CD1c-positive myeloid dendritic cell (primary cell): ENCODE measurements around the gene HSPA8.
A peak's percentile ranks its signal among the peaks of the same experiment; 100 is the strongest.

ENCODE experiments used
- DNase-seq: peaks from one replicate; pipeline ENCODE4 v3.0.0-alpha.2; 2016; ENCODE audit errors: extremely low spot score

Gene HSPA8

DNA sequence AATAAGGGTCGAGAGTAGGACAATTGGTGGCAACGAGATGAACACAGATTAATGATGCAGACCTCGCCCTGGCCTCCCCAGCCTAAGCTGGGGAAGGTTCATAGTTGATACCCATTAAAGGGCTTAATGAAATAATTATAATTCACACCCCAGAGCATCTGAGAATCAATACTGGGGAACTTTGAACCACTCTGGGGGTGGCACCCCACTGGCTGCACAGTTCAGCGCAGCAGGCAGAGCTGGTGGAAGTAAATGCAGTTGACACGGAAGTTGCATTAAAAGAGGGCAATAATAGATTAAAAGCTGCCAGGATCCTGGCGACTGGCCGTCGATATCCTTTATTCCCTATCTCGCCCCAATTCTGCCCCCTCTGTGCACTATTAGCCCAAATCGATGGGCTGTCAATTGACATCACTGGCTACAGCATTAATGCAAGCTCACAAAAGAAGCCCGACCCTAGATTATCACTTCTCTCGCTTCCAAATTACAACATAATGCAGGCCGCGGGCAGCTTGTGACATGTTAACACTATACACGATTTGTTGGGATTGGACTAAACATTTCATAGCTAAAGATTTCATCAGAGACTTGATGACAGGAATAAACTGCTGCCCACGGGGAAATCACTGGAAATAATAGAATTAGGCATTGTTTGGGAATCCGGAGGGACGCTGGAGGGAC, 14.5 kb downstream of the HSPA8 start:
- DNase-seq, result no peak

DNA sequence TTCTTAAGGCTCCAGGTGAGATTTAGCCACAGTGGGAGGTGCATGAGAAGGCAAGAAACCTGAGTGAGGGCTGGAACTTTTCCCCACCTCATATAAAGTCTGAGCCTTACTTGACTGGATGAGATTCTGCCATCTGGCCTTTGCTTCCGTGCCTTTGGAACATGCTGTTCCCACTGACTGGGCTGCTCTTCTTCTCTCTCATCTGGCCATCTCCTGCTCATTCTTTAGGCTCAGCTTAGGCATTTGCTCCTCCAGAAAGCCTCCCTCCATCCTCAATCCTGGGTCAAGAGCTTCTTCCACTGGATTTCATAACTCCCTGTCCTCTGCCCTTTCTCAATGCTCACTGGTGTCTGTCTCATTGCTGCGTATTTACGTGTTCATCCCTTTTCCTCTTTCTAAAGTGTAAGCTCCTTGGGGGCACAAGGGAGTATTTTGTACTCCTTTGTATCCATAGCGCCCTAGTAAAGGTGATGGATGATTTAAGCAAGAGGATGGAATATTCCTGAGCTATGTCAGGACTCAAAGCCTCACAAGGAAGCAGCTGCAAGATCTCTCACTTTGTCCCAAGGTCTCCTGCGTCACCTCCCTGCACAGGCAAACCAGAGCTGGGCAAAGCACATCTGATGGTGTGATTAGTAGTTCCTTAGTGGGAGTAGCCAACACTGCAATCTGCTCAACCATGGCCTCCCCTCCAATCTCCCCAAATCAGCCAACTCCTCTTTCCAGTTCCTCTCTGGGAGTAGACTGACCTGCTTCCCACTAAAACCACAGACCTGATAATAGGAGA, 15.3 kb downstream of the HSPA8 start:
- no peak for DNase-seq

DNA sequence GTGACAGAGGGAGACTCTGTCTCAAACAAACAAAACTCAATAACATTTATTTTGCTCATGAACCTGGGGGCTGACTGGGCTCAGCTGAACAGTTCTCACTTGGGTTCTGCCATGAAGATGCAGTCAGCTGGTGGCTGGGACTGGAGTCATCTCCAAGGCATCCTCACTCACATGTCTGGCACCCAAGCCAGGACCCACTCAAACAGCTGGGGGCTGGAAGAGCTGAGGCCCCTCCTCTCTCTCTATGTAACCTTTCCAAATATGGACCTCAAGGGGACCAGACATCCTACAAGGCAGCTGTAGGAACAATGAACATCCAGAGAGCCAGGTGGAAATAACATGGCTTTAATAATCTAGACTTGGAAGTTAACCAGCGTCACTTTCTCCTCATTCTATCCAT, 16.8 kb downstream of the HSPA8 start:
- no peak for DNase-seq

- DNase-seq, result no peak
Observed at GRCh38 chr11:123041185-123041584, 20.8 kb downstream of the HSPA8 start.

DNA sequence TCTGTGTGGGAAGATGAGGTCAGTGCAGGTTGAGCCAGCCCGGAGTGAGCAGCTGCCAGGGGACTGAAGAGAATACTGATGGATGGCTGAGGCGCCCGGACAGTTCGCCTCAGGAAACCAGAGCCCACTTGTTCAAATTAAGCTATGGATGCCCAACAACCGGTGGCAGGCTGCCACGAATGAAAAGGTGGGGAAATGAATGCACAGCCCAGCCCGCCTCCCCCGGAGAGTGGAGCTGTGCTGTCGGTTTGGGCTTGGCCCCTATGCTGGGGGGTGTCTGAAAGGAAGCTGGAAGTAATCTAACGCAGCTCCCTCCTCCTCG, 21.9 kb downstream of the HSPA8 start:
- no peak for DNase-seq

- no peak for DNase-seq
Observed at GRCh38 chr11:123035831-123036230, 26.1 kb downstream of the HSPA8 start.

- no peak for DNase-seq
Observed at GRCh38 chr11:123034597-123034996, 27.3 kb downstream of the HSPA8 start.

DNA sequence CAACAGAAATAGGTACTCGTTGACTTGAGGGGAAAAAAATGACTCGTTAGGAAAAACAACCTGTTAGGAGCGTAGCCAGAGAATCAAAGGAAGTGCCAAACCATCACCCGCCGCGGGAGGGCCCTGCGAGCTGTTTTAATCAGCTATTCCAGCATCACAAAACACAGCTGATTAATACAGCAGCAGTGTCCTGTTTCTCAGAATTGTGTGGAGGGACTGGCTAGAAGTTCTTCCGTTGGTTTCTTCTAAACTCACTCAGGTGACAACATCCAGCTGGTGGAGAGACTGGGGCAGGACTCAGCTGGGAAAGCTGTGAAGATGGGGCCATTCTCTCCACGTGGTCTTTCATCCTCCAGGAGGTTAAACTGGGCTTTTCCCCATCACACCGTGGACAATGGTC, 28.0 kb downstream of the HSPA8 start:
- DNase-seq, result no peak

GRCh38 chr11:123030517-123030916, 31.4 kb downstream of the HSPA8 start:
- no peak for DNase-seq

DNA sequence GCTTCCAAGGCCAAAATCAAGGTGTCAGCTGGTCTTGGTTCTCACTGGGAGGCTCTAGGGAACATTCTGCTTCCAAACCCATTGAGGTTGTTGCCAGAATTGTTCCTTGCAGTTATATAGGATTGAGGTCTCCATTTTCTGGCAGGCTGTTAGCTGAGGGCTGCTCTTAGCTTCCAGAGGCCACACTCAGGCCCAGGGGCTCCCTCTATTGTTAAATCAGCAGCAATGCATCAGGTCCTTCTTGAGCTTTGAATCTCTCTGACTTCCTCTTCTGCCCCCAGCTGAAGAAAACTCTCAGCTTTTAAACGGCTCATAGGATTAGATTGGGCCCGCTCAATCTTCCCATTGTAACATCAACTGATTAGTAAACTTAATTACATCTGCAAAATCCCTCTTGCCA, 41.0 kb downstream of the HSPA8 start:
- peak; percentile 74 for DNase-seq

DNA sequence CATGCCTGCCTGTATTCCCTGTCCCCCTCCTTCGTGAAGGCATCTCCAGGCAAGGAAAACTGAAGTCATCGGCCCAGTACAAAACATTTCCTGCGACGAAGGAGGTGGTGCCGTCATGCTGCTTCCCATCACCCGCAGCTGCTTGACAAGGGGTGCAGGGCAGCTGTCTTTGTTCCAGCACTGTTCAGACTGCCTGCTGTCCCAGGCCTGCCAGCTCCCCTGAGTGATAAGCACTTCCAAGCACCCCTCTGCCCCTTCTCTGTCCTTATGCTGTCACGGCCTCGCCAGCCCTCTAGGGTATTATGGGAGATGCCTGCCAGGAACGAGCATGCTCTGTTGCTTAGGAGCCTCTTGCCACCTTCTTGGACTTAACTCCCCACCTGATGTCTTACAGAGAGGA, 43.2 kb downstream of the HSPA8 start:
- DNase-seq, result no peak

- no peak for DNase-seq
Observed at GRCh38 chr11:123011510-123011909, 50.4 kb downstream of the HSPA8 start.
